ENCODE measurements around the gene TMEM201.

TMEM201 gene

GRCh38 chr1:9600861-9601834 is 12.4 kb downstream of the TMEM201 start:
- no peak for DNase-seq

- DNase-seq = peak; percentile 18
These were observed 13.5 kb downstream of the TMEM201 start for GRCh38 chr1:9601942-9602793.

- DNase-seq = no peak
These were observed 14.1 kb downstream of the TMEM201 start for GRCh38 chr1:9602794-9603167.

- peak; percentile 31 for DNase-seq
These were observed 14.6 kb downstream of the TMEM201 start for GRCh38 chr1:9603307-9603706.

GRCh38 chr1:9603766-9604753 is 15.3 kb downstream of the TMEM201 start:
- peak; percentile 21 for DNase-seq

GRCh38 chr1:9604836-9605235 is 16.1 kb downstream of the TMEM201 start:
- no peak for DNase-seq

GRCh38 chr1:9605946-9606455 is 17.3 kb downstream of the TMEM201 start:
- DNase-seq = peak; percentile 8

GRCh38 chr1:9606458-9606857 is 17.7 kb downstream of the TMEM201 start:
- peak; percentile 12 for DNase-seq

- no peak for DNase-seq
These were observed 18.2 kb downstream of the TMEM201 start for GRCh38 chr1:9606948-9607347.

- no peak for DNase-seq
These were observed 18.6 kb downstream of the TMEM201 start for GRCh38 chr1:9607352-9607751.

GRCh38 chr1:9609998-9610397 is 21.3 kb downstream of the TMEM201 start:
- DNase-seq = no peak

GRCh38 chr1:9610548-9610947 is 21.8 kb downstream of the TMEM201 start:
- no peak for DNase-seq

GRCh38 chr1:9611716-9612115 is 23.0 kb downstream of the TMEM201 start:
- no peak for DNase-seq

- DNase-seq = no peak
These were observed 23.6 kb downstream of the TMEM201 start for GRCh38 chr1:9612162-9612845.

GRCh38 chr1:9612871-9613624 is 24.3 kb downstream of the TMEM201 start:
- DNase-seq = peak; percentile 18

- DNase-seq = peak; percentile 19
These were observed 25.1 kb downstream of the TMEM201 start for GRCh38 chr1:9613625-9614299.

- peak; percentile 38 for DNase-seq
These were observed 26.8 kb downstream of the TMEM201 start for GRCh38 chr1:9615316-9616063.

- no peak for DNase-seq
These were observed 30.4 kb downstream of the TMEM201 start for GRCh38 chr1:9618909-9619679.

GRCh38 chr1:9621032-9621431 is 32.3 kb downstream of the TMEM201 start:
- DNase-seq = no peak

All from left hindlimb (tissue), 1 donor.